HCEC 1CT (cell line): ENCODE data around the gene PBX3.

Source experiments
- DNase-seq: peaks from one replicate; pipeline ENCODE4 v3.0.0-alpha.2; 2017

PBX3 gene

DNA sequence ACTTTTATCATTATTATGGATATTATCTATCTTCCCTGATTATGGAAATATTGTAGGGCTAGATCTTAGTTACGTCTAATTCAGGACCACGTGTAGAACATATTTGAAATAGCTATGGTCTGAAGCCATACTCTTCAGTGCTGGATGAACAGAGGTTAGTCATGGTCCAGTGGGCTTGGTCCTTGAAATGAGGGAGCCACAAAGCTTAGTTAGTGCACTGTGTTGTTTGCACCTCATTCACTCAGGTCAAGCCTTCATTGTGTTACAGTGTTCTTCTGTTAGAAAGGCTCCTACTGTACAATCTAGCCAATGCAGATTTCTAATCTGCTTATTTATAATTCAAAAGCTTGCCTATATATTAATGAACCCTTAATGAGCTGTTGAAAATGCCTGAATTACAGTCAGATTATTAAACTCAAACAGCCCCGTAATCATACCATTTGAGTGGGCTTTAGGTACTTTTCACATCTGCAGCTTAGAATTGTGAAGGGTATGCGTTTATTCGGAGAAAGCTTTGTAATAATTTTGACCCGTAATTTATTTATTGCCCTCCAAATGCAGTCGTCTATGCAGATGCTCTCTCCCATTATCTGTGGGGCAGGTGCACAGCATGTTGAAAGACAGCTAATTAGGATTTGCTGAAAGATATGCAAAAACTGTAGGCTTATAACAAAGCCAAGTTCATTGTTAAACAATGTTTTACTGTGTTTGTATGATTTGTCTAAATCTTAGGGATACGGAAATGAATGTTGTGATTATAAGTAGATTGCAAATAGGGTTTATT lies 164.9 kb downstream of the PBX3 start:
- DNase-seq = peak; percentile 25

DNA sequence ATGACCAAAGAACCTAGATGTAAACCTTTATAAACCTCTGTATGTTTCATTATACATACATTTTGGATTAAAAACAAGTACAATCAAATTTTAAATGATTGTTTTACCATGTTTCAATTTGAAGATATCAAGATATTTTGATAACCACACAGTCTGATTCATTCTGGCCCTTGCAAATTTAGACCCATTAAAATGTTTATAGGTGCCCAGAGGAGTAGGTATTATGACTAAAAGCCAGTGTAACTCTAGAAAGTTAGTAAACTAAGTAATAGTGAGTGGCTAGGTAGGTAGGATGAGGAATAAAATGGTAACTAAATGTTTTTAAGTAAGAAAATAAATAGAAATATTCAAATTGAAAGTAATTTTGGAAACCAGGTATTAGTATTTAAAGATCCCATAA lies 165.5 kb downstream of the PBX3 start:
- DNase-seq = no peak

DNA sequence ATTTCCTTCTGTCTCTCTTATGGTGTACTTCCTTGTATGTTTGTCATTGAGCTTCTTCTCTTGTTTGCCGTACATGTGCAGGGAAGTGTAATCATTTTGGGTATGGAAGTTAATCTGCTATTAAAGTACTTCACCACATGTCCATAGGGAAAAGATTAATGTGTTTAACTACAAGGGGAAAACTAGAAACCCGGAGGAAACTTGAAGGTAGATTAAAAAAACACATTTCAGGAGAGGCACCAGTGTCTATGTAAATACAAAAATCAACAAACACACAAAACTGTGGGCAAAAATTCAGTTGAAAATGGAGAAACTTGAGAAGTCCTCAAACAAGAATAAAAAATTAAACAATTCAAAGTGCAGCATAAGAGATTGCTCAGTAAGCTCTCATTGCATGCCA lies 166.4 kb downstream of the PBX3 start:
- DNase-seq = no peak

DNA sequence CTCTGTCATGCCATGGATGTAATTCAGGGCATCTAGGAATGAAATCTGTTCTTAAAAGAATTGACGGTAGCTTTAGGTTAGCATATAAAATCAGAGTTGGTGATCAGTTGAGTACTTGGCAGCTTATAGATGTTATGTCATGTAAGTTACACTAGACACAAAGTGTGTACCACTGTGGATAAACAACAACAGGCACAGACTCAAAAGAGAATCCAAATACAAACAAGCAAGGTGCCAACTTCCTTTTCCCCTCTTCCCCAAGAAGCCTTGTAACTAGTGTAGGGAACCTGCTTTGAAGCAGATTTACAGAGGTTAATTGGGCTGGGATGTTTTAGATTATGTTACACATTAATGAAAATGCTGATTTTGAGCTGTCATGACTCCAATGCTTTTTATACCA lies 167.2 kb downstream of the PBX3 start:
- no peak for DNase-seq

DNA sequence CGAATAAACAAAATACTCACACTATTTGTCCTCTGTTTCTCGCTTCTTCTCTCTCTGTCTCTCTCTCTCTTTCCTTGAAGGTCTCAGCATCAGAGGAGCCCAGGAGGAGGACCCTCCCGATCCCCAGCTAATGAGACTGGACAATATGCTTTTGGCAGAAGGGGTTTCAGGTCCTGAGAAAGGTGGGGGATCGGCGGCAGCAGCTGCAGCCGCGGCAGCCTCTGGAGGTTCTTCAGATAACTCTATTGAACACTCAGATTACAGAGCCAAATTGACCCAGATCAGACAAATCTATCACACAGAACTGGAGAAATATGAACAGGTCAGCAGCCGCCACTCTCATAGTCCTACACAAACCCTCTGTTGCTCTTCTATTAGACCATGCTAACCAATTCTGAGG lies 168.4 kb downstream of the PBX3 start:
- no peak for DNase-seq

DNA sequence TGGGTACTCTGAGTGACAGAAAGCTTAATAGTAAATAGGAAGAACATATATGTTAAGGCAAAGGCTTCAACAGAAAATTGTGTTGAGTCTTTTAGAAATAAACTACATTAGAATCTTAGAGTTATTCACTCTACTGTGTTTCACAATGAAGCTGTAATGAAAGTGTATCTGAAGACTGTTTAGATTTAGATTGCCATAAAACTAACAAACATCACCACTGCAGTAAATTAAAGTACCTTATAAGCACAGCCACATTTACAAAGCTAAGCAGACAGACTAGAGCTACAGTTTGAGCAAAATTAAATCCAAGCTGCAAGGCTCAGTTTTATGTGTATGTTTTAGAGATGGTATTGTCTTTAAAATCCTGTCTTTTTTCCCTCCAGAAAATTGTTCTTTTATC lies 172.4 kb downstream of the PBX3 start:
- no peak for DNase-seq

DNA sequence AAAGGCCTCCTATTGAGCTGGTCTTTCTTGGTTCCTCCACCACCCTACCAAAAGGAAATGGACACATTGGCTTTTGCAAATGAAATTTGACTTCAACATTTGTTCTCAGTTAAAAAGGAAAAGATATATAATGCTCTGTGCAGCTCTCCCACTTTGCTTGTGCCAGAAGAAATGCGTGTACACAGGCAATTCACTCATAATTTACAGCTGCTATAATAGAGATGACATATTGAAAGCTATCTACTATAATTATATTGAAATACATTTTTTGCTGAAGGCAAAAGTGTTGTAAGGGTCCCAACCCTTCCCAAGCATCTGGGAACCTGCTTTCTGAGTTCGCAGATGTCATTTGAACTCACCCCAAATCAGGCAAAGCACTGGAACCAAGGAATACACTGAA lies 173.2 kb downstream of the PBX3 start:
- DNase-seq = no peak

DNA sequence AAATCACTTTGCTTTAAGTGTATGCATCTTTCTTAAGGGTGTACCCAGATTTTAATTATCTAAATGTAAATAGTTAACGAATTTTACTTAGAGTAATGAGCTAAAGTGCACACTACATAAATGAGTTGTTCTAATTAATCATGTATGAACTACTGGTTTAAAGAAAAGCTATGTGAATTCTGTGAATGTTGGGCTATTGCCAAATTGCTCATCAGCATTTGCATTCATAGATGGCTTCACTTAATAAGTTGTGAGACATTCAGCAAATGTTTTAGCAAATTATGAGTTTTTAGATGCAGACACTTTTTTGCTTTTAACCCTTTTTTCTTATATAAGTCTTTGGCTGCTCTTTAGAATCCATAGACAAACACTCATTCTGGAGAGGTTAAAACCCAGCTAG lies 175.7 kb downstream of the PBX3 start:
- no peak for DNase-seq

DNA sequence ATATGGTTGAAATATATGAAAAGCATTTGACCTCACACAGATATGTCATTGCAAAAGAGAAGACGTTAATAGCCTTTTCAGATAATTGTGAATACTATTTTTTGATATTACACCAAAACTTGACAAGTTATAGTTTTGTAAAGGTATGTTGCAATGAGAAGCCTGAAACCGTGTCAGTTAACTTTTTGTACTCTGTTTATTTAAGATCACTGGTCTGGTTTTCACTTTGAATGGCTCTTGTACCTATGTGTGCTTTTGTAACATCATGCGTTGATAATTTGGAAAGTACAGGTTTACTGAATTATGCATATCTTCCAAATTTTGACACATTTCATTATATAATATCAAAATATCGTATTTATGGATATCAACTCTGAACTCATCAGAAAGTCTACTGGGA lies 177.2 kb downstream of the PBX3 start:
- no peak for DNase-seq

DNA sequence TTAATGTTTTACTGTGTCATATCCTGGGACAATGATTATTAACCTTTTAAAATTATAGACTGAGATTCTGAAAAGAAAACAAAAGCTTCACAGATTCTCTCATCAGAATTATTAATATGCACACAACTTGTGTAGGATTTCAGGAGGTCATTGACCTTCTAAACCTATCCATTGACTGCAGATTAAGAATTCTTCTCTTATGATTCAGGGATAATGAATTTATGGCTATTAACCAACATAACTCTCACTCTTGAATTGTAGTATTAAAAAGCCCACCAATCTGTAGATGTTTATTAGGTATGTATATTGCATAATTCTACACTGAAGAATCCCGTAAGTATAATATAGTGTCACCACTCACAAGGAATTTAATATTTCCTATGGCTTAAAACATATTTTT lies 179.8 kb downstream of the PBX3 start:
- DNase-seq = no peak

DNA sequence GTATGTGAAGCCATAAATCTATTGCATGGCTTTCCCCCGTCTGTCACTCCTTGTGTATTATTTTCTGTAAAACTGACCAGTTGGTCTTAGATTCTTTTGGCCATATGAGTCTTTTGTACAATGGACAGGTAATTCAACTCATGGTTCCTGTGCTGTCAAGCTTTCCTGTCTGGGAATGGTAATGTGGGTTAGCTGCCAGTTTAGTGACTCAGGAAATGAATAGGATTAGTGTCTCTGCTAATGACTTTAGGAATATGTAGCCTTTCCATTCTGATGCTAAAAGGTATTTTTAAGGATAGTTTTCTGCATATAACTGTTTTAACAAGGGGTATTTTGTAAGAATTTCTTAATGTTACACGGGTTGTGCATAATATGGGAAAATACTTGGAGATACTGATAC lies 182.7 kb downstream of the PBX3 start:
- no peak for DNase-seq

DNA sequence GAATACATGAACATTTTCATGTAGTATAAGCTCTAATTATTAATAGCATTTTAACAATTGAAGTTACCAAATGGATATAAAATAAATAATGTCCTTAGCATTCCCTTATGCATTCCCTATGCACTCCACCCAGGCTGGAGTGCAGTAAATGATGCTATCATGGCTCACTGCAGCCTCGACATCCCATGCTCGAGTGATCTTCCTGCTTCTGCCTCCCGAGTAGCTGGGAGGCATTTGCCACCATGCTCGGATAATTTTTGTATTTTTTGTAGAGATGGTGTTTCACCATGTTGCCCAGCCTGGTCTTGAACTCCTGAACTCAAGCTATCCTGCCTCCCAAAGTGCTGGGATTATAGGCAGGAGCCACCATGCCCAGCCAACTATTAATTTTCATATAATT lies 184.0 kb downstream of the PBX3 start:
- no peak for DNase-seq

DNA sequence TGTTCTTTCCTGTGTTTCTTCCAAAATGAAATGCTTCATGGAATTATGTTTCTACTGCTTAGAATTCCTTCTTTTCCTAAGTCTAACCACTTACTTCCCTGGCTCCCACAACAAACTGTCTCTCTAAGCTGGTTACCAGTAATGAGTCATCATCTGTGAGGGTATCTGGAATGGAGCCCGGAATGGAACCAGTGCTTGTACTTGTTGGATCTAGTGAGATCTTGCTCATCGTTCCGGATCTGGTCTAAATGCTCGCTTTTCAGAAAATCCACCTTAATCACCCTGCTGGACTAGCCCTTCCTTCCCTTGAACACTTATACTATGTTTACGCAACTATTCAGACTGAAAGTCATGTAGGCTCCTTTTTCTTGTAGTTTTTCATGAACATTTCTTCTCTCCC lies 184.8 kb downstream of the PBX3 start:
- DNase-seq = peak; percentile 99

DNA sequence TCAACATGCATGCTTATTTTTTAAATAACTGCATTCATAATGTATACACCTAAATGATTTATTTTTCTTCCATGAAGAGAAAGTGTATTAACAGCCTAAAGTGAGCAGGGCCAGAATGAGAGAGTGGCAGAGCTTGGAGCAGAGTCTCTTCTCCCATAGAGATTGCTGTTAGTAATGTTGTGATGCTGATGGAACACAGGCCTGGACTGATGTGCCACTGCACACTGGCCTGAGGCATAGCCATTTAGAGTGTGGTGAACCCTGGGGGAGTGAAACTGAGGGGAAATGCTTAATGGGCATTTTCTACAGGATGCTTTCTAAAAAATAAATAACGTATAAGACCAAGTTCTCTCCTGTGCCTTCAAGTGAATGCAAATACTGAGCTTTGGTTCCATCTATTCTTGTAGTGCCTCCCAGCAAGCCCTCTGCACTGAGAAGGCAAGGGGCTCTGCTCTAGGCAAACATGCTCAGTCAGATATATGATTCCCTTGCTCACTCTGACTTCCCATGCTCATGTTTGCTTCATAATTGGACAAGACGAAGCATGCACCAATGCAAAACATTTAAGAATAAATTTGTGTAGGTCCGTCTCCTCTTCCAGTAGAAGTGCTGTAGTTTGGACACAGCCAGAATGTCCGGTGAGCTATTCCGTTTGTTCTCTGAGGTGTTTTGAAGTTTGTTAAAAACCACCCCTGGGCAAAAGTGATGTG lies 185.7 kb downstream of the PBX3 start:
- no peak for DNase-seq

DNA sequence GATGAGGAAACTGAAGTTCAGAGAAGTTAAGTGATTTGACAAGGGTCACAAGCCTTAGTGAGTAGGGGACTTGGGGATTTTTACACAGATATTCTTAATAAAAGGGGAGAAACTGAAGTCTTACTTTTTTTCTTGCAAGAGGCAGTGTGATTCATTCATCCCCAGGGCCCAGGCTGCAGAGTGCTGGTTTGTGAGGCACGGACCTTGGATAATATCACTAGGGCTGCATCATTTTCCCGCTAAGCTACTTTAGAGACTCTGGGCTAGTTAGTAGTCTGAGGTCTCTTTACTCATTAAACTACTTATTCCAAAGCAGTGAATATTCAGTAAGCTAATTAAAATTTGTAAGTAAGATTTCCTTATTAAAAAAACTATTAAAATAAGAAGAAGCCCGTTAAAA lies 195.0 kb downstream of the PBX3 start:
- DNase-seq = no peak

DNA sequence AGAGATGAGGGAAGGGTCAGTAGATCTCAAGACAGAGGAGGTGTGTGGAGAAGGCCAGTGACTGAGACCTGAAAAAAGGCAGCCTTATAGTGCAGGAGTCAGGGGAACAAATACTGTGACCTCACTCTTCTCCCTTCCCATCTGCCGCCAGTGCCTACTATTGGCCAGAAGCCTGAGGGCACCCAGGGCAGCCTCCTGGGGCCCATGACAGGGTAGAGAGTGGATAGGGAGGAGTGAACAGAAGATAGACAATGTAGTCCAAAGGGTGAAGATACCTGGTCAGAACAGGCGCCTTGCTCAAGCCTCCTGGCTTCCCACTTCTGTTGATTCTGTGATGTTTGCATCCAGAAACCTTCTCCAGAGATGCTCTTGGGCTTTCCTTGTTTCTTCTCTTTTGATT lies 196.7 kb downstream of the PBX3 start:
- no peak for DNase-seq

DNA sequence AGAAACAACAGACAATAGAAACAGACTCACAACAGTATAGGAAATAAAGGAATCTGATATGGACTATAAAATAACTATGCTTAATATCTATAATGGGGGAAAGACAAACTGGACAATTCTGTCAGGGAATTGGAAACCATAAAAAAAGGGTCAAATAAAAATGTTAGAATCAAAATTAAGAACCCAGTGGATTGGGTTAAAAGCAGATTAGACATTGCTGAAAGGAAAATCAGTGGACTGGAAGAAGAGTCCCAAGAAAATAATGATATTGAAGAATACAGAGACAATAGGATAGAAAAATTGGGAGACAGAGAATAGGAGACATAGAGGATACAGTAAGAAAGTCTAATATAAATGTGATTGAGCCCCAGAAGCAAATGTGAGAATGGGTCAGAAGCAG lies 199.2 kb downstream of the PBX3 start:
- DNase-seq = no peak

DNA sequence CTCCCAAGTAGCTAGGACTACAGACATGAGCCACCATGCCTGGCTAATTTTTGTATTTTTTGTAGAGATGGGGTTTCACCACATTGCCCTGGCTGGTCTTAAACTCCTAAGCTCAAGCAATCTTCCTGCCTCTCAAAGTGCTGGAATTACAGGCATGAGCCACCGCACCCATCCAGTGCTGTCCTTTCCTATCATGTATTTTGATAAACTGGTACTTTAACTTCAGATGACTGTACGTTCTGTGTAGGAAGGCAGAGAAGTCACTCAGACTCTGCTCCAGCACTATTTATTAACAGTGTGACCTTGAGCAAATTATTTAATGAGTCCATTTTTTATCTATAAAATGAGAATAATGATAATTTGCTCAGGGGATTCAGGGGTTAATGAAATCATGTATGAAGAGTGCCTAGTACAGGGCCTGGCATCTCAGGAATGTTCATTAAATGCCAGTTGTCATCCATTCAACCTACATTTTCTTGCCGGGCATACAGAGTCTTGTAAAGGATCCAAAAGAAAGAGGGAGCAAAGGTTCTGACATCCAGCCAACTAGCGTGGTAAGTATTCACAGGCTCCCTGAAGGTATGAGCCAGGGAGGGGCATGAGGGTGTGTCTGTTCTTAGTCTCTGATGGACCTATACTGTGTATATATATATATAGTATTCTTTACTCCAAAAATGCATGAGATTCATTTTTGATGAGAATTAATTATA lies 201.9 kb downstream of the PBX3 start:
- no peak for DNase-seq

DNA sequence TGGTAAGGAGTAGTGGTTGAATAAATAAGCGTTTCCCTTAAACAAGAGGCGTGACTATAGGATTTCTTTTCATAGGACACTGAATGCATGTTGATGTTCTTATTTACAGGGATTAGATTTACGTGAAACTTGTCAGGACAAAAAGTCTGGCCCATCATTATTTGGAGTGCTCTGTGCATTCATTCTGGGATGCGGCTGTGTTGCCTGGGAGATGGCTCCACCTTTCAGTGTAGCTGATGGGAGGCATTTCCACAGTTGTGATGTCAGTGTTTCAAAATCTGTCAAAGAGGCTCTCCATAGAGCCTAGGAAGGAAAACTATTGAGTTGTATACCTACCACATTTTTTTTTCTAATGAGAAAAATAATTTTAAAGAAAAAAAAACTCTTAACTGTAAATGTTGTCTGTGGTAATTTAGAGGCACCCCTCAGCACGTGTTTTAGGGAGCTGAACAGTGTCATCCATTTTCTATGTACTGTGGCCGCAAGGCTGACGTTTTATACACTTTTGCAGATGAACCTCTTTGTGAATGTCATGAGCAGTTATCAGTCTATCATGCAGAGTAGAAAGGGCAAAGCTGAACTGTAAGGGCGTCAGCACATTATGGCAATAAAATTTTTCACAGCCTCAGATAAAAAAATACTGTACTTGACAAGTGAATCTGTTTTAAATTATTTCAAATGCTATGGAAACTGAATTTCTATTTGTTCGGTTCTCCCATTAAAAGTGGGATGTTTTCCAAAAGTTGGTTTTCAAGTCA lies 202.7 kb downstream of the PBX3 start:
- no peak for DNase-seq

DNA sequence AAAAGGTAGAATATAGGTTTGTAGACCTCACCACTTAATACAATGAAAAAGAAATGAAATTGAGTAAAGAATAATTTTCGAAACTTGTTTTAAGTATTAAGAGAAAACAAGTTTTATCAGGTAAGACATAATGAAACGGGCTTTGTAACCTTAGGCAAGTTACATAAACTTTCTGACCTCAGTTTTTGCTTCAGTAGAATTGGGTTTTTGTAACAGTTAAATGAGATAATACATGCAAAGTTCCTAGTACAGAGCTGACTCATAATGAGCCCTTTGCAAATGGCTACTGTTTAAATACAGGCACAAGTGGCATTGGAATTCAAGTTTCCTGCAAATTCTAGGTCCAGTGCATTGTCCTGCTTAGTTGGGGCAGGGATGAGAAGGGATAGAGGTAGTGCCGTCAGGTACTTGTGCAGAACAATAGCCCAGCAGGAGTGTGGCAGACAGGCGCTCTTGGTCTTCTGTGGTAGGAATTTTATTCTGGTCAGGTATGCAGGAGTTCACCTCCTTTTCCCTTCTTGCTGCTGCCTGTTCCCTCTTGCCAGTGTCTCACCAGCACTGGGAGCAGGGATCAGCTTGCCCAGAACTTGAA lies 203.8 kb downstream of the PBX3 start:
- no peak for DNase-seq

DNA sequence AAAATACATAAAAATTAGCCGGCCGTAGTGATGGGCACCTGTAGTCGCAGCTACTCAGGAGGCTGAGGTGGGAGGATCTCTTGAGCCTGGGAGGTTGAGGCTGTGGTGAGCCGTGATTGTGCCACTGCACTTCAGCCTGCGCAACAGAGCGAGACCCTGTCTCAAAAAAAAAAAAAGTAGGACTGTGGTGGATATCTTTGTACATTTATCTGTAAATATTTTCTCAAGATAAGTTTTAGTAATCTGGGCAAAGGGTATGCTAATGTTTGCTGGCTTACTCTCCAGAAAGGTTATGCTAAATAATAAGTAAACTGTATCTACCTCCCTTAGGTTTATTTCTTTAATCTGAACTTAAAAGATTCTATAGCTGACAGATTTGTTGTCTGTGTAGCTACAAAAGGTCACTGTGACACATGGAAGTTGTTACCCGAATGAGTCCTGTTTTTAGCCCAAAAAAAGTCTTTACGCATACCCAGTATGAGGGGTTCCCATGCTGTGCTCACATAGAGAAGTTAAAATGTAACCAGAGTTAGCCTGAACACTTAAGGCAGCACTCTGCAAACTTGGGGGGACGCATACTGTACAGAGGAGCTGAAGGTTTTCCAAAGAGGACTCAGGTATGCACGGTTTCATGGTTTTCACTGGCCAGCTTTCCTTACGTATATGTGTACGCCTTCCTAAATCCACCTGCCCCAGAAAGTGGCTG lies 206.3 kb downstream of the PBX3 start:
- DNase-seq = no peak

DNA sequence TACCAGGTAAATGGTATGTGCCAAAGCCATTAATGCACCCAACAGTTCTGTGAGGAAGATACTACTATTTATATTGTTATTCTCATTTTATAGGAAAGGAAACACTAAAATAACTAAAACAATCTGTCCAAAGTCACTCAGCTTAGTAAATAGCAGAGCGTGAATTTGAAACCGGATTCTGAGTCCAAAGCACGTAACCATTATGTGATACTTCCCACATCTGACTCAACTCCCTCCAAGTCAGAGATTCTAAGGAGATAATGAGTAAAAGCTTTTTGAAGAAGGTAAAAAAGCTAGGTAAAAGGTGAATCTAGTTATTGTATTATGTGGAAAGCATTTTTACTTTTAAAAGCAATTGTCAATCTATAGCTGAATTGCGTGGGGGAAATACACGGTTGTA lies 208.9 kb downstream of the PBX3 start:
- DNase-seq = no peak
